SIG-M5 treated with dmso at 0.1 percent for 504 hours (cell line): ENCODE results near the gene MAP3K4.
A peak's percentile ranks its signal among the peaks of the same experiment; 100 is the strongest.
"Not testable (repeated sequence)": the region's sequence is repeated elsewhere in the genome, so short reads cannot be mapped to it uniquely, and the experiment has no call there.

Experiments
- DNase-seq: peaks from one replicate; lab custom pipeline; 2025; ENCODE audit not compliant: unreplicated experiment; lab: John Stamatoyannopoulos, UW

MAP3K4 gene

DNA sequence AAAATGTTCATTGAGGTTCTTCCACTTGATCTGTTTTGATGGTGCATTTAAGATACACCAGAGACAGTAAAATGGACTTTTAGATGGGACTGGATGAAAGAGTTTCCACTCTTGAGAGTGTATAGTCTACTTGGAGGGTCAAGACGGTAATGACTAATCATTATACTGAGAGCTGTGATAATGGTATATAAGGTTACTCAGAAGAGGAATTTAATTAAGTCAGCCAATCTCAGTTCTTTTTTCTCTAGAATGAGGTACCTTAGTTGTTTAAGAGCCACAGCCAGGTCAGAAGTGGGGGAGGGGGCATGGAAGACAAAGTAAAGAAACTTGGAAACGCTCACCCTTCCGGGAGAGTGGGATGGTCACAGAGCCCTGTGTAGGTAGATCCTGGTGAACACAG, 123.9 kb downstream of the MAP3K4 start:
- no peak for DNase-seq

DNA sequence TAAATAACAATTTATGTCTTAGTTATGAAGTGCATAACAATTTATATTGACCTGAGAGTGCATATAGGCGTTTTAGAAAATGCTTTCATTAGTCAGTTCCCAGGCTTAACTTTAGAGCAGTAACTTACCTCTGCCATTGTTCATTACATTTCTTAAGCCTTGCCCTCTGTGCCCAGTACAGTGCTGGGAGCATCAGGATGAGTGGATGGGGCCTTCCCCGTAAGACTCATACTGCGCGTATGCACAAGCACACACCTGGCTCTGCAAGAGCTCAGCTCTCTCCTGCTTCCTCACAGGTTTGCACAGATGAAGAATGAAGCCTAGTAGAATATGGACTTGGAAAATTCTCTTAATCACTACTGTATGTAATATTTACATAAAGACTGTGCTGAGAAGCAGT, 125.0 kb downstream of the MAP3K4 start:
- DNase-seq: no peak

DNA sequence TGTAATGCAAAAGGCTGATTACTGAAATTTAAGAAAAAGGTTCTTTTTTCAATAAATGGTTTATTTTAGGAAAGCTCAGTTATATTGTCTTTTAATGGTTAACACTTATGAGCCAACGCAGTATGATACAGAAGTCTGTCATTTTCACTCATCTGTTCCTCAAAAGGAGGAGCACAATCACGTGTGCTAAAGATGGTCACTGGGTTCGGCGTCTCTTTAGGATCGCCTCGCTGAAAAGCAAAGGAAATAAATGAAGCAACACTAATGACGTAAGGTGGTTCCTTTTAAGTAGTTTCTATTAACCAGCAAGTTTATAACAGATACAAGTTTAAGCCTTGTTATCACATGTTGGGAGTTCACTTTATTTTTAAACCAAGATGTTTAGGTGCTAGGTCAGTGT, 125.7 kb downstream of the MAP3K4 start:
- peak; percentile 74 for DNase-seq

DNA sequence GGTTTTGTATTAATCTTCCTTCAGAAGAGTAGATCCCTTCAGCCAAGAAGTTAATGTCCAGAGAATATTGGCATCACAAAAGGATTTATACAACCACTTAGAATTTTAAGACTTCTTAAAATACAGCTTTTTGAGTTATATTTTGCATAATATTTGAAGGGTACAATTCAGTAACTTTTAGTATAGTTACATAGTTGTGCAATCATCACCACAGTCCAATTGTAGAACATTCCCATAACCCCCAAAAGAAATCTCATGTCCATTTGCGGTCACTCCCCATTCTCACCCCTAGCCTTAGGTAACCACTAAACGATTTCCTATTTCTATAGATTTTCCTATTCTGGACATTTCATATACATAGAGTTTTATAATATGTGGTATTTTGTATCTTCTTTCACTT, 126.4 kb downstream of the MAP3K4 start:
- DNase-seq: no peak

DNA sequence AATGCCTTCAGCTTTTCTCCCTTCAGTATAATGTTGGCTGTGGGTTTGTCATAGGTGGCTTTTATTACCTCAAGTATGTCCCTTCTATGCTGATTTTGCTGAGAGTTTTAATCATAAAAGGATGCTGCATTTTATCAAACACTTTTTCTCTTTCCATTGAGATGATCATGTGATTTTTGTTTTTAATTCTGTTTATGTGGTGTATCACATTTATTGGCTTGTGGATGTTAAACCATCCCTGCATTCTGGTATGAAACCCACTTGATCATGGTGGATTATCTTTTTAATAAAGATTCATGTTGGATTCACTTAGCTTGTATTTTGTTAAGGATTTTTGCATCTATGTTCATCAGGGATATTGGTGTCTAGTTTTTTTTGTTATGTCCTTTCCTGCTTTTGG, 131.8 kb downstream of the MAP3K4 start:
- not testable (repeated sequence) for DNase-seq

DNA sequence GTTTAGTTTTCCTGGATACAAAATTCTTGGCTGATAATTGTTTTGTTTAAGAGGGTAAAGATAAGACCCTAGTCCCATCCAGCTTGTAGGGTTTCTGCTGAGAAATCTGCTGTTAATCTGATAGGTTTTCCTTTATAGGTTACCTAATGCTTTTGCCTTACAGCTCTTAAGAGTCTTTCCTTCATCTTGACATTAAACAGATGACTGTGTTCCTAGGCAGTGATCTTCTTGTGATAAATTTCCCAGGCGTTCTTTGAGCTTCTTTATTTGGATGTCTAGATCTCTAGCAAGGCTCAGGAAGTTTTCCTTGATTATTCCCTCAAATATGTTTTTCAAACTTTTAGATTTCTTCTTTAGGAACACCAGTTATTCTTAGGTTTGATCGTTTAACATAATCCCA, 134.0 kb downstream of the MAP3K4 start:
- DNase-seq: no peak

DNA sequence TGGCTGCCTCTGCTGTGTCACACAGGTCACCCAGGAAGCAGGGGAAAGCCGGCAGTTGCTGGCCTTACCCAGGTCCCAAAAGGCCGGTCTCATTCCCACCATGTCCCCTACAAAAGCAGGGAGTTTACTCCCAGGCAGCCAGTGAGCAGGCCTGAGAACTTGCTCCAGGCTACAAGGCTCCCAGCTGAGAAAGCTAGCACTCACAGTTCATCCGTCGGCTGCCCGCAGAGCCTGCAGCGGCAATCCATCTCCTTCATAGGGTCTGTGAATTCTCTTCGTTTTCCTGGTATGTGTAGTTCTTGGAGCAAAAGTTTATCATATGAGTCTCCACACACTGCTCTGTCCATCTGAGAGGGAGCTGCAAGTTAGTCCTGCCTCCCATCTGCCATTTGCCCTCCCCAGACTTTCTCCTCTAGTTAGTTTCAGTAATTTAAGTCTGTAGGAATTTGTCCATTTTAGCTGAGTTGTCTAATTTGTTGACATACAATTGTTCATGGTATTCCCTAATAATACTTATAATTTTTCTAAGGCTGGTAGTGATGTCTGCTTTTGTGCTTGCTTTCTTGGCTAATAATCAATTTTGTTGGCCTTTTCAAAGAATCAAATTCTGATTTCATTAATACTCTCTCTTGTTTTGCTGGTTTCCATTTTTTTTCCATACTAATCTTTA, 135.6 kb downstream of the MAP3K4 start:
- DNase-seq: no peak

DNA sequence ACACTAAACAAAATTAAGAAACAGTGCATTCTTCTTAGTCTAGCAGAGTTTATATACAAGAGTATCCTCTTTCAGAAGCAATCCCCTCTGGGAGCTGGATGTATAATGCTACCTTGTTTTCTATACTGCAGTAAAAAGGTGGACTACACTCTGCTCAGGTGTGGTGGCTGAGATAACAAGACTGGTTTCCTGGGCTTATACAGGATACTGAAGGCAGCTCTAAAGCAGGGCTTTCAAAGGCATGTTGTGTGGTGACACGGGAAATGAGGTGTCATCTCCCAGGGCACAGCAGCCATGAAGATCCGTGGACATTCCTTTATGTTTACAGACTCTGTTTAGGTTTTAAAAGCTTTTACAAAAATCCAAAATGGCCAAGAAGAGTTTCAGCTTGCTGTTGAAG, 136.7 kb downstream of the MAP3K4 start:
- DNase-seq: no peak

DNA sequence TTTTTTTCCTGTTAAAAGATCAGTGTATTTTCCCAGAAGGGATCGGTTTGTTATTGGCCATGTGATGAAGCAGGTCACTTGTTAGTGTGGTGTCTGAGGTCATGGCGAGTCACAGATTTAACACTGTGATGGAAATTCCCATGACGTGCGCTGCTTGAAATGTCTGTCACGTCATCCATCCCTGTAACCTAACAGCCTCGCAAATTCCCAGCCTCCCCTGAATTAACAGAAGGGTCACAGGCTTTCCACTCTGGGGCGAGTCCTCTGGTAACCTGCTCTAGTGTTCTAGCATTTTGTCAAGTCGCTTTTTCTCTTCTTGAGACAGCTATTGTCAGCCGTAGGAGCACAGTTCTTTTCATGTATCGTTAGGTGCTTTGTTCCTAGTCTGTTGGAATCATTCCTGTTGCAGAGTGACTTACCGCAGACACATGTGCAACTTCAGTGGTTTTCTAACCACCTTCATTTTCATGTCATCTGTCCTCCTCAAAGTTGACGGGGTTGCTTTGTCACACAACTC, 137.2 kb downstream of the MAP3K4 start:
- DNase-seq: no peak

DNA sequence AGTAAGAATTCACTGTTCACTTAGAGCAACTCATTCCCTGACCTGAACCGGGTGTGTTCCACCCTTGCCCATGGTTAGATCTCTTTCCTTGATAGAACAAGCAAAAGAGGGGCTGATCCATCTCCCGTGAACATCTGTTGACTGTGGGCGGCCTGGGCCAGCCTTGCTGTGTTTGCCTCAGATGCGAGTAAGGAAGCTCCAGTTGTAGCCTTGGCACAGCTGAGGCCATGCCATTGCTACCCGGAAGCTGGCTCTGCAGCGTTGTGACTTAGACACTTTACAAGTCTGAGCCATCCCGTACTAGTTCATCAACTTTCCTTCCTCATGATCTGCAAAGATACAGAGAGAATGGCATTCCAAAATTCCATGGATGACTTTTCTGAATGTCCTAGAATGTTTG, 139.0 kb downstream of the MAP3K4 start:
- DNase-seq: no peak

DNA sequence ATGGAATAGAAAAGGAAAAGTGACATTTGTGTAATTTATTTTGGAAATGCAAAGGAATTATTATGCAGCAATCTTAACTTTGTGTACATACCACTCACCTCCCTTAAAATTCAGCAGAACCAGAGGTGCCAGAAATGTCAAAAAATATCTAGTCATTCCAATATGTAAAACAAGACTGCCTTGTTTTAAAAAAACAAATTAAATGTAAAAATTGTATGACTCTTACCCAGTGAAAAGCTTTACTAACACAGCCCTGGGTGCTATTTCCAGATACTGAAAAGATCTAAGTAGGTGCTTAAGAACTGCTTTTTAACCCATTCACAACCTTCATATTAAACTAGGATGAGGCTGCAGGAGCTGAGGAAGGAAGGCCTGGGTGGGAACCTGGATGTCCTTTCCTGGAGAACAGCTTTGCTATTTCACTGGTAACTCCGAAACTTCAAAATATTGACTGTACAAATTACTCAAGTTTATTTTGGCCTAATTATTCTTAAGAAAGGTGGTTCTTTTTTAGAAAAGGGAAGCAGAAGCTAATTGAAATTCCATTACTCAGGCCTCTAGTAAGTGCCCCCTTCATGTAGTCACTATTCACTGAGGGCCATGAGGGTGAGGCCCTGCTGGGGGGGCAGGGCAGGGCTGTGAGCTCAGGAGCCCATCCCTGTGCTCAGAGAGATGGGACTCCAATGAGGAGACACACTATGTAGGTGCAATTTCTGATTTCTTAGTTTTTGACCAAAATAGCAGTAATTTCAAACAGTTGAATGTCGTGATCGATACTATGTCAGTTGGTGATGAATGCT, 139.6 kb downstream of the MAP3K4 start:
- no peak for DNase-seq

DNA sequence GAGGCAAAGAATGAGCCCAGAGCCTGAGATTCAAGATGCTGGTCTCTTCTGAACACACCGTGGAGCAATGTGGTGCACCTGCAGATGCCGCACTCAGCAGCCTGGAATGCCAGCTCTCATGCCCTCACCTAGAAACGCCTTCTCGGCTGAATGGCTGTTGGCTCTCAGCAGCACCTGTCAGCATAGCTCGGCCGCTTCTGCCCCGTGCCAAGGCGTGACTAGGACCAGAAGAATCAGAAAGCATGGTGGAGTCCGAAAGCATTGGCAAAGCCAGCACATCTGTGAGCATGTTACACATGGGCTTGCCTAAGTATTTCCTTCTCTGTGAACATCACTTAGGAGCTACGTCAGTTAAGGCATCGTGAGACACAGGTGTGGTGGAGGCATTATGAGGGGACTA, 140.8 kb downstream of the MAP3K4 start:
- DNase-seq: no peak

DNA sequence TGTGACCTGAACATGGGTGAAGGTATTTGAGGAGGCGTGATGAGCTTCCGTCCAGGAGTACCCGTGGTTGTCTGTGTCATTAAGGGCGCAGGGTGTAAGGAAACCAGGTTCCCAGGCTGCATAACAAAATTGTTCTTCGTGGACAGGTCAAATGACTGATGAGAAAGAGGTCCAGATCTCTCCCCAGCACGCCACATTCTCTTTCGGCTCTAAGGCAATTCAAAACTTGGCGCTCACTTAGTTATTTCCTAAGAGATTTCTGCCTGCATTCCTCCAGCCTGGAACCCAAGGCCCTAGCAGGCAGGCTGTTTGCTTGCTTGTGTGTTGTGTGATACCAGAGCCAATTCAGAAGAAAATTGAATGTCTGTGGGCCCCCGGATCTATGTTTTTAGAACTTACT, 142.4 kb downstream of the MAP3K4 start:
- DNase-seq: no peak

DNA sequence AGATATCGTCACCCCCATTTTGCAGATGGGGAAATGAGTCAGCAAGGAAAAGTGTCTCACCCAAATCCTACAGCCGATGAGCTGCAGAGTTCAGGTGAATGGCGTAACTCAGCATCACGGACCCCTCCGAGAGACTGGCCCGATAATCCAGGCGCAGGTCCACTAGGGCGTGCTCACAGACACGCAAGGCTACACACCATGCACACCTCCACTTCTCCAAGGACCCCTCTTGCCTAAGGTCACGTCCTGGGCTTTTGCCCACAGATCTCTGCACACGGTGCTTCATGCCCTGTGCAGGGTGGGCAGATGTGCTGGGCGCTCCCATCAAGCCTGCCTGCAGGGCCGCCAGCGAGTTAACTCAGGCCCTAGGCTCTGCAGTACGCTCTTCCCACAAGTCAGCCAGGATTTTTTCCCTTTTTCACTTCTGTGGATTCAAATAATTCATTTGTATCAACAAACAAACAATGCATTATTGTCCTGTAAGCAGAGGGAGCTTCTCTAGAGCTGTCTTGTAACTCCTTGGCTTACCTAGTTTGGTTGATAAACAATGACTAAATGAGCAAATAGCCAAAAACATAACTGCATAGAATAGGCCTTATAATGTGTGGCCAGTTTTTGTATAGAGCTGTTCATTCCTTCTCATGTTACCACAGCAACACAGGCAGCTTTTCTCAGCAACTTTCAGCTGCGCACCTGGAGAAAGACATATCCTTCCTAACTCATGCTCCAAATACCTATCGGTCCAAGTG, 143.2 kb downstream of the MAP3K4 start:
- DNase-seq: no peak

DNA sequence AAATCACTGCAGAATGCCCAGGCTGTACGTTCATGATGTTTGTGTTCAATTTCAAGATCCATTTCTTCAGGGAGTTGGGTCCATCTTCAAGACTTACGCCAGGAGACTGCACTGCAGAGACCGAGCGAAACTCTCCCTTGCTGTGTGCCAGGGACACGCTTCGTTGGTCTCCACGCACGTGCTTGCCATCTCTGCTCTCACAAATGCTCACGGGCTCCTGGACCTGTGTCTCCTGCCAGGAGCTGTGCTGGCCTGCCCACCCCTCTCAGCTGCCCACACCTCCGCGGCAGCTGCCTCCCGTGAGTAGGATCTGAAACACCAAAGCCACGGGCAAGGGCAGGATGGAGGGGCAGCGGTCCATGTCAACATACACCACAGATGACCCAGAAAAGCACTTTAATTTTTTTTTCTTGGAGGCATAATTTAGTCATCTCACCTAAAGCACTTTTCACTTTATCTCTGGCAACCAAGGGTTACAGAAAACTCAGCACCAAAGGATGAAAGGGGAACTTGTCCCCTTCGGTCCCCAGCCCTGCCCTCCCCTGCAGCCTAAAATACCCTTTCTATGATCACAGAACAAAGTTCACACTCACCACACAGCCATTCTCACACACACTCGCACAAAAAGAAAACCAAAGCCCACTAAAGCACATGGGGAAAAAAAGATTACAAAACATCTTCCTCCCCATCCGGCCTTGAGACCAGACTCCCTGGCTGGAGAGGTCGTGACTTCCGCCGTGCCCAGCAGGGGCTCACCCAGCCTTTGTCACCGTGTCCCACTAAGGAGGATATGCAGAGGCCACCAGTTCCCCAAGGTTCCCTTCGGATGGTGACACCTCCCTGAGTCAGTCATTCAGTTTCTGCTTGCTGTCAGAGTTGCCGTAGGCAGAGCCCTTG, 144.4 kb downstream of the MAP3K4 start:
- DNase-seq: peak; percentile 71

DNA sequence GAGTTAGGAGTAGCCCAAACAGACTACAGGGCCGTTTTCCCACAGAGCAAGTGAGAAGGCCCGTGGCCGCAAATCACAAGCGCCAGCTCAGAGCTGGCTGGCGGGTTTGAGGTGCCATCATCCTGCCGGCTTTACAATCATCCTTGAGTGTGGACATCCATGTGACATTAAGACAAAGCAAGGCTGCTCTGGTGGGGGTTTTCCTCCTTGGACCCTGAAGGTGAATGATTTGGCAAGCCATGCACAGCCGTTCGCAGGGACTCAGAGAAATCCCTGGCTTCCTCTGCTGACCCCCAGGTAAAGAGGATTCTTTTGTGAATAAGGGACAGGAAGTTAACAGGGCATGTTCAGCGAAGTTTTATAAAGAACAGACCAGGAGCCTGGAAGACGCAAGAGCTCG, 145.1 kb downstream of the MAP3K4 start:
- DNase-seq: no peak

DNA sequence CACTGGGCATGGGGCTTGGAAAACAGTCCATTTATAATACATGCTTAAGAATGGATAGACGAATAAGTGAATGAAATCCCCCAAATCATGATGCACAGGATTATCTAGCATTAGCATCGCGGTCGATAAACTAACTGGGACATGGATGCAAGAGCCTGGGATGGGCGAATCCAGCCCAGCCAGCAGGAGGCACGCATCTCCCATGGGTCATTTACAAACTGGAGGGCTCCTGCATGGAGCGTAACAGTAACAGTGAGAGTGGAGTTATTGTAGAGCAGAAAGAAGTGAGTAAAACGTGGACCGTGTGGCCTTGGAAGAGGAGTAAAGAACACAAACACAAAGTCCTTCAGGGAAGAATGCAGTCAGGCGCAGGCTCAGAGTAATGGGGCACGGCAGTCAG, 145.8 kb downstream of the MAP3K4 start:
- DNase-seq: no peak

DNA sequence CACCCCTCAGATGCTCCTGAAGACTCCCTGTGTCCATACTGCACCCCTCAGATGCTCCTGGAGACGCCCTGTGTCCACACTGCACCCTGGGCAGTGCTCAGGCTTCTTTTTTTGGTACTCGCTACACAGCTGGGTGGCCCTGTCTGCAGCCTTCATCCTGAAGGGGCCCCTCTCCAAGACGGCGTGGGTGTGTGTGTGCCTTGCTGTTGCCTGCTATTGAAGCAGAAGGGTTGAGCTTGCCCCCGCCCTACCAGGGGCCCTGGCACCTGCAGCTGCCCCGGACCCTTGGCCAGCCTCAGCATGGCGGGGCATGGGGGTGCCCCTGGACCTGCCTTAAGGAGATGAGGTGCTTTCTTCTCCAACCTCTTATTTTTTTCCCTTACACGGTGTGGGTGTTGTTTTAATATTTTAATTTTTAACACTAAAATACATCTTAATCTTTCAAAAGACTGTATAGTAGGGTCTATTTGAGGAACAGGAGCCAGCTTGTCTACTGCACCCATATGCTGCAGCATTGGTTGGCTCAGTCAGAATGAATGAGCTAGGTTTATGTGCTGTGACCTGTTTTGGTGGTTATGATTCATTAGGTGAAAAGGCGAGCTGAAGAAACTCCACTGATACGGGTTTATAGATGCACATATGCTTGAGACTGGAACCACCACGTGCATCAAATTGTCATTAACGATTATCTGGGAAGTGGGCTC, 146.4 kb downstream of the MAP3K4 start:
- no peak for DNase-seq

DNA sequence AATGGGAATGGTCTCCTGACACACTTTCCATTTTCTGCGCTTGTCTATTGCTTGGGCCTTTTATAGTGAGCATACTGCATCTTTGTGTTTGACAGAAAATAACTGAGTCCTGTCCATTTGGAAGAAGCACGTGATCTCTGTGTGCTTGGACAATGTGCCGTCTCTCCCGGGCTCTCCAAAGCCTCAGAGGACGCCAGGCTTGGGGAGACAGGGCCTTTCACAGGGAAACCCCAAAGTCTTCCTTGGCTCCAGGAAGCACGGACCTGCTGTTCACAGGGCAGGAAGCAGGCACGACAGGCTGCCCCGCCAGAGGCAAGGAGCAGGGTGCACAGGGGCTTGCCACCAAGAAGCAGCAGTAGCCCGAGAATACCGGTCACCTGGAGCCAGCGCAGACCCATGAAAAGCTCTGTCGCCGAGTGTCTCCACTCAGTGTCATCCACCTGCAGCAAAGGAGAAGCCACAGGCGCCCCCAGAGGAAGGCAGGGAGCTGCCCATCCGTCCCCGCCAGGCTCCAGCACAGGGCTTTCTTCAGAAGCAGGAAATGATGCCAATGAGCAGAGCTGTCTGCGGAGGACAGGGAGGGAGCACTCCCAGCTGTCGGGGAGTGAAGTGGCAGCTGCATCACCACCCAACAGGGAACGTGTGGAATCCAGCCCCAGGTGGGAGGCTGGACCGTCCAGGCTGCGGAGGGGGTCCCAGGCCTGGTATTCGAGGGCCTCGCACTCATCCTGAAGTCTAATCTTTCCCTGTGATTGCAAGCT, 147.2 kb downstream of the MAP3K4 start:
- DNase-seq: no peak
